GM21390 (cell line): ENCODE measurements around the gene MS4A10.
"Not testable (repeated sequence)": the region's sequence is repeated elsewhere in the genome, so short reads cannot be mapped to it uniquely, and the experiment has no call there.

Experiments
- ATAC-seq: cut with Tn5 transposase; IDR thresholded peaks from one replicate; pipeline ENCODE4 v1.9.1; 2021; ENCODE audit not compliant: unreplicated experiment

Gene MS4A10

GRCh38 chr11:60821827-60822599 is 36.9 kb downstream of the MS4A10 start:
- ATAC-seq = no peak

GRCh38 chr11:60823745-60824306 is 38.7 kb downstream of the MS4A10 start:
- ATAC-seq = not testable (repeated sequence)

GRCh38 chr11:60825118-60825517 is 40.0 kb downstream of the MS4A10 start:
- no peak for ATAC-seq

GRCh38 chr11:60825790-60826189 is 40.7 kb downstream of the MS4A10 start:
- ATAC-seq = no peak

- ATAC-seq = no peak
Observed at GRCh38 chr11:60830478-60831142, 45.5 kb downstream of the MS4A10 start.

- ATAC-seq = no peak
Observed at GRCh38 chr11:60831143-60831500, 46.0 kb downstream of the MS4A10 start.

- no peak for ATAC-seq
Observed at GRCh38 chr11:60831501-60832079, 46.5 kb downstream of the MS4A10 start.

GRCh38 chr11:60834742-60835533 is 49.8 kb downstream of the MS4A10 start:
- no peak for ATAC-seq

GRCh38 chr11:60835534-60835846 is 50.4 kb downstream of the MS4A10 start:
- no peak for ATAC-seq

GRCh38 chr11:60836866-60837515 is 51.9 kb downstream of the MS4A10 start:
- ATAC-seq = no peak

GRCh38 chr11:60838132-60838531 is 53.0 kb downstream of the MS4A10 start:
- no peak for ATAC-seq

- no peak for ATAC-seq
Observed at GRCh38 chr11:60840470-60841430, 55.6 kb downstream of the MS4A10 start.

- ATAC-seq = peak; percentile 75
Observed at GRCh38 chr11:60841797-60842667, 56.9 kb downstream of the MS4A10 start, which contains the start of gene CCDC86. Gene CCDC86, plus strand, starts transcription at chr11:60842113. Its CDS starts 12 bp downstream, at chr11:60842125.

- no peak for ATAC-seq
Observed at GRCh38 chr11:60842668-60843600, 57.8 kb downstream of the MS4A10 start.

GRCh38 chr11:60844045-60844869 is 59.1 kb downstream of the MS4A10 start:
- no peak for ATAC-seq

GRCh38 chr11:60844870-60845221 is 59.7 kb downstream of the MS4A10 start:
- no peak for ATAC-seq

- ATAC-seq = no peak
Observed at GRCh38 chr11:60845338-60845737, 60.2 kb downstream of the MS4A10 start.
